ENCODE data around the gene AGER. TPM values are rescaled to one million over a fixed set of nuclear protein-coding genes. Genes with fewer than 3 reads are reported as not detected.

The AGER gene
- total and polyA plus RNA-seq, 2 experiments from 2014 or later, result 4.8 to 13.5 TPM

- Histone ChIP-seq H3K4me3 (no peak overlapping the region), H3K27me3 (no peaks in the 10 kb centered on the region), H3K9me3 (ENCODE audit: low read depth) (no peaks in the 10 kb centered on the region), H3K27ac (peak overlapping the region; percentile 95), H3K4me1 (ENCODE audit: low read depth) (peaks cover 26% of the 10 kb centered on the region), H3K36me3 (peaks cover 5% of the 10 kb centered on the region)
- DNase-seq (ENCODE audit: low read depth in 1 of 2, low spot score in 1 of 2), result no peak
- TF ChIP-seq CTCF (IDR thresholded peaks at IDR 0.05; ENCODE audit: low read depth, low read length), result no peak
Measured at GRCh38 chr6:32167154-32167760, 16.8 kb downstream of the AGER start.

DNA sequence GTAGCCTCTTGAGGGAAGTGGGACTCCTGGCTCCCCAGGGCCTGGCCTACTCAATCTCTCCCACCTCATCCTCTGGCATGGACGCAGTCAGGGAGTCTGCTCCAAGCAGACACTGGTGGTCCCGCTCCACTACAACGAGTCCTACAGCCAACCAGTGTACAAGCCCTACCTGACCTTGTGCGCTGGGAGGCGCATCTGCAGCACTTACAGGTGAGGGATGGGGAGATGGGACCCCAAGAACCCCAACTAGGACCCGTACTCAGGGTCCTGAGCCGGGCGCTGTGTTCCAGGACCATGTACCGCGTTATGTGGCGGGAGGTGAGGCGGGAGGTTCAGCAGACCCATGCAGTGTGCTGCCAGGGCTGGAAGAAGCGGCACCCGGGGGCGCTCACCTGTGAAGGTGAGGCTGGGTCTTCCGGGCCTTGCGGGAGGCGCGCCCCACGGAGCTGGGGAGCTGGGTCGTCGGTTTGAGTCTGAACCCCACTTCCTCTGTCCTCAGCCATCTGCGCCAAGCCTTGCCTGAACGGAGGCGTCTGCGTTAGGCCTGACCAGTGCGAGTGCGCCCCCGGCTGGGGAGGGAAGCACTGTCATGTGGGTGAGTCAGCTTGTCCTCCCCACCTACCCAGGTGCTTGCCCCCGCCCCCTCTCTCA lies 17.5 kb downstream of the AGER start:
- peaks cover 5% of the 10 kb centered on the region for H3K36me3 ChIP-seq
- DNase-seq (ENCODE audit: low read depth in 1 of 2, low spot score in 1 of 2), result no peak
- peak; percentile 4 for TF ChIP-seq CTCF (IDR thresholded peaks at IDR 0.05; ENCODE audit: low read depth, low read length)
- H3K4me3 ChIP-seq, result no peak overlapping the region
- peaks cover 26% of the 10 kb centered on the region for H3K4me1 ChIP-seq (ENCODE audit: low read depth)
- no peaks in the 10 kb centered on the region for H3K27me3 ChIP-seq
- H3K9me3 ChIP-seq (ENCODE audit: low read depth), result no peaks in the 10 kb centered on the region
- H3K27ac ChIP-seq, result peak overlapping the region; percentile 95

DNA sequence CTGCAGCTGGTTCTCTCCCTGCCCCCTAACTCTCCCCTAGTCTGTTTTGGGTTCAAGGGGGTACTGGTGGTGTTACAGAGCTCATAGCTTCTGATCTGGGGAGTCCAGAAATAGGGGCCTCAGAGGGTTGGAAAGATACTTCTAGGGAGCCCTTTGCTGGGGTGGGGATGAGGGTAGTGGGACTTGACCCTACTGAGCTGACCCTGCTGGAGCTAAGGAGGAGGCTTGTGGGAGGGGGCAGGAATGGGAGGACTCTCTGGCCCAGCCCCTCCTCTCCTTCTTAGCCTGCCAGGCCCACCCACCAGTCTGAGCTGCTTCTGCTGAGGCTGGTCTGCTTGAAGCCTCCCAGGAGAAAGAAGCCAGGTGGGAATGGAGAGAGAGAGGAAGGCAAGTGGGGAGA lies 19.8 kb downstream of the AGER start, which contains the start of gene EGFL8:
Gene EGFL8 (plus strand): TSS at position 301 of the 400 bp plus-strand sequence. CDS start 1,571 bp downstream, outside the sequence.
- no peak for TF ChIP-seq CTCF (IDR thresholded peaks at IDR 0.05; ENCODE audit: low read depth, low read length)
- DNase-seq (ENCODE audit: low read depth in 1 of 2, low spot score in 1 of 2), result no peak

GRCh38 chr6:32163559-32164258 lies 20.3 kb downstream of the AGER start:
- TF ChIP-seq CTCF (IDR thresholded peaks at IDR 0.05; ENCODE audit: low read depth, low read length), result no peak
- Histone ChIP-seq H3K27me3 (no peaks in the 10 kb centered on the region), H3K36me3 (no peaks in the 10 kb centered on the region)

More for the DNA sequence above, 19.8 kb downstream of the AGER start, which contains the start of gene EGFL8:
- Histone ChIP-seq H3K27me3 (no peaks in the 10 kb centered on the region), H3K9me3 (ENCODE audit: low read depth) (no peaks in the 10 kb centered on the region), H3K4me3 (no peak within 1 kb of the TSS), H3K36me3 (no peaks in the 10 kb centered on the region), H3K4me1 (ENCODE audit: low read depth) (peaks cover 26% of the 10 kb centered on the region), H3K27ac (peak within 1 kb of the TSS; percentile 23)

GRCh38 chr6:32158052-32158451 lies 26.0 kb downstream of the AGER start:
- H3K36me3 ChIP-seq, result peaks cover 21% of the 10 kb centered on the region
- H3K27ac ChIP-seq, result no peak overlapping the region
- H3K9me3 ChIP-seq (ENCODE audit: low read depth), result no peaks in the 10 kb centered on the region
- no peak for TF ChIP-seq CTCF (IDR thresholded peaks at IDR 0.05; ENCODE audit: low read depth, low read length)
- peaks cover 6% of the 10 kb centered on the region for H3K4me1 ChIP-seq (ENCODE audit: low read depth)
- H3K27me3 ChIP-seq, result no peaks in the 10 kb centered on the region
- no peak for DNase-seq (ENCODE audit: low read depth in 1 of 2, low spot score in 1 of 2)
- H3K4me3 ChIP-seq, result no peak overlapping the region

More at GRCh38 chr6:32163559-32164258, 20.3 kb downstream of the AGER start:
- Histone ChIP-seq H3K4me3 (no peak overlapping the region), H3K4me1 (ENCODE audit: low read depth) (peaks cover 24% of the 10 kb centered on the region), H3K9me3 (ENCODE audit: low read depth) (no peaks in the 10 kb centered on the region), H3K27ac (peak overlapping the region; percentile 23)
- no peak for DNase-seq (ENCODE audit: low read depth in 1 of 2, low spot score in 1 of 2)

All from cardiac muscle cell (in vitro differentiated cells and primary cell).